Neutrophil (primary cell): Measurements from ENCODE around the gene ADPRM.

Source experiments
- H3K27ac ChIP-seq: fragments of 200-600 bp; sonication (generic); 2 replicates; pipeline ENCODE4 v1.5.1; 2016; ENCODE audit warnings: mild to moderate bottlenecking, moderate library complexity
- H3K27me3 ChIP-seq: fragments of 200-600 bp; sonication (generic); 2 replicates; pipeline ENCODE4 v1.6.0; 2016; ENCODE audit warnings: mild to moderate bottlenecking
- H3K36me3 ChIP-seq: fragments of 200-600 bp; sonication (generic); 2 replicates; pipeline ENCODE4 v1.5.1; 2017
- H3K4me1 ChIP-seq, 2 experiments: fragments of 200-600 bp in 1 of 2; sonication (generic) in 1 of 2; 1 replicate in 1 of 2; 2 replicates in 1 of 2; pipeline versions ENCODE4 v1.5.1 to v1.6.1; 2013 to 2016; ENCODE audit warnings: low read depth in 1 of 2, low read length in 1 of 2, mild to moderate bottlenecking in 1 of 2, moderate library complexity in 1 of 2; ENCODE audit not compliant: control insufficient read depth in 1 of 2, insufficient read depth in 1 of 2
- H3K4me3 ChIP-seq, 2 experiments: fragments of 200-600 bp in 1 of 2; sonication (generic) in 1 of 2; 1 replicate in 1 of 2; 2 replicates in 1 of 2; pipeline ENCODE4 v1.5.1; 2013 to 2016; ENCODE audit warnings: low read depth in 1 of 2, low read length in 1 of 2, mild to moderate bottlenecking in 1 of 2, moderate library complexity in 1 of 2
- H3K9me3 ChIP-seq: fragments of 200-600 bp; sonication (generic); 2 replicates; pipeline ENCODE4 v1.5.1; 2016
- CTCF ChIP-seq: fragments of 200-600 bp; sonication (generic); IDR thresholded peaks from 2 replicates; pipeline ENCODE4 v1.5.1; 2016; ENCODE audit warnings: antibody characterized with exemption

The ADPRM gene, protein sequence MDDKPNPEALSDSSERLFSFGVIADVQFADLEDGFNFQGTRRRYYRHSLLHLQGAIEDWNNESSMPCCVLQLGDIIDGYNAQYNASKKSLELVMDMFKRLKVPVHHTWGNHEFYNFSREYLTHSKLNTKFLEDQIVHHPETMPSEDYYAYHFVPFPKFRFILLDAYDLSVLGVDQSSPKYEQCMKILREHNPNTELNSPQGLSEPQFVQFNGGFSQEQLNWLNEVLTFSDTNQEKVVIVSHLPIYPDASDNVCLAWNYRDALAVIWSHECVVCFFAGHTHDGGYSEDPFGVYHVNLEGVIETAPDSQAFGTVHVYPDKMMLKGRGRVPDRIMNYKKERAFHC

DNA sequence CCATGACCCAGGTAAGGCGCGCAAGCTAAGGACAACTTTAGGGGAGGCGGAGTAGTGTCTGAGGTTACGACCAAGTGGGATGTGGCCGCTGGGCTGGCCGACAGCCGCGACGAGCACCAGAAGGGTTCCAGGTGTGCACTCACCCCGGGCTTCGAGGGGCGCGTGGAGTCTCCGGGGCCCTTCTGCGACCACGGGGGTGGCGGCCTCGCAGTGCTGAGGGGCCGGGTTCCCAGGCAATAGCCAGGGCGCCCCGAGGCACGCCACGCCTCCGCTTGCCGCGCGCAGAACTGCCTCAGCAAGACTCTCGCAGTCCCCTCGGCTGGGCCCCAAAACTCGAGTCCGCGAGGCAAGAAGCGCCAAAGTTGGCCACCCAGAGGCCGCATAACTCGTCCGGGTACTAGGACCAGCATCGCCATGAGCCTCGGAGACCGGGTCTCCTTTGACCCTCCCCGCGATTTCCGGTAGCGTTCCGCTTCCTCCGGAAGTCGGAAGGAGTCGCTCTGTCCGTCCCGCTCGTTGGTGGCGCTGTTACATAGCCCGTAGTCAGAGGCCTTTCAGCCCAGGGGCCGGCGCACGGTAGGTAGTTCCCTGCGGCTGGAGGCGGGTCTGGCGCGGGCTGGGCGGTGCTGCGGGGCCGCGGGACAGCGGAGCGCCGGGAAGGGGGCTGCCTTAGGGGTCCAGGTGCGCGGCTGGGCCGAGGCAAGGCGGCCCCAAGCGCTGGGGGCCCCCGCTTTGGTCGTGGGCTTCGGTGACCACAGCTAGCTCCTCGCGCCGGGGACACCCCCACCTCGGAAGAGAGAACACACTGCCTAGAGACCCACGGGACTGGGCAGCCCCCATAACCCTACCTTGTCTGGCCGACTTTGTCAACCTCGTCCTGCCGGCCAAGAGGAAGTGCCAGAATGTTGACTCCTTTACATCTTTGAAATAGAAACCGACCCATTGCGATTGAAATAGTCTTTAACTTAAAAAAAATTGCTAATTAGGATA, at the start of gene ADPRM, which contains the start of gene SCO1:
Gene ADPRM (plus strand): TSS at position 503 of the 990 bp plus-strand sequence. CDS start 7,333 bp downstream, outside the sequence.
Gene SCO1 (minus strand): TSS at position 442 of the 990 bp plus-strand sequence. CDS start 26 bp downstream, at position 416.
- H3K4me1 ChIP-seq, result peaks cover 17 to 19% of the 10 kb centered on the region in 2 experiments
- H3K27ac ChIP-seq, result peak within 1 kb of the TSS; percentile 87
- H3K27me3 ChIP-seq, result no peaks in the 10 kb centered on the region
- H3K36me3 ChIP-seq, result peaks cover 8% of the 10 kb centered on the region
- TF ChIP-seq CTCF, result peak; percentile 67
- no peaks in the 10 kb centered on the region for H3K9me3 ChIP-seq
- peak within 1 kb of the TSS; percentile 95 to 97 for H3K4me3 ChIP-seq

GRCh38 chr17:10648381-10648780, 49.0 kb upstream of the ADPRM start:
- no peak overlapping the region for H3K4me3 ChIP-seq
- no peaks in the 10 kb centered on the region for H3K9me3 ChIP-seq
- no peaks in the 10 kb centered on the region for H3K27me3 ChIP-seq

DNA sequence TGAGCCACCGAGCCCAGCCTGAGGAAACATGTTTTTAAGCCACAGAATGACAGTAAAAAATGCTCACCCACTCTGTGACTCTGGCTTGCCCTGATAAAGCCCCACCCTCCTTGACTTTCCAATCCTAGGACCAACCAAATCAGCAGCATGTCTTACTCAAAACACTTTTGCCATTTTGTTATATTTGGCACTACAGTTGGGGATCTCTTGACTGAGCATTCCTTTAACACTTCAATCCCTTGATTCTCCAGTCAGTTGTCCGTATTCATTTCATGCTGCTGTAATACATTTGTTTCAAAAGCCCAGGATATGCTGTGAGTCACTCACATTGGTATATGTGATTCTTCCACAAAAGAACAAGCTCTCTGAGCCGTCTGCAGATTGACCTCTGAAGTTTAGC, 48.4 kb upstream of the ADPRM start:
- H3K4me1 ChIP-seq, result peaks cover 6 to 8% of the 10 kb centered on the region in 2 experiments
- no peak overlapping the region for H3K4me3 ChIP-seq
- H3K36me3 ChIP-seq, result no peaks in the 10 kb centered on the region
- no peak overlapping the region for H3K27ac ChIP-seq
- H3K27me3 ChIP-seq, result no peaks in the 10 kb centered on the region
- no peak for TF ChIP-seq CTCF
- no peaks in the 10 kb centered on the region for H3K9me3 ChIP-seq

More at GRCh38 chr17:10648381-10648780, 49.0 kb upstream of the ADPRM start:
- Histone ChIP-seq H3K36me3 (no peaks in the 10 kb centered on the region), H3K27ac (no peak overlapping the region), H3K4me1 (peaks cover 6 to 7% of the 10 kb centered on the region in 2 experiments)
- TF ChIP-seq CTCF, result no peak

DNA sequence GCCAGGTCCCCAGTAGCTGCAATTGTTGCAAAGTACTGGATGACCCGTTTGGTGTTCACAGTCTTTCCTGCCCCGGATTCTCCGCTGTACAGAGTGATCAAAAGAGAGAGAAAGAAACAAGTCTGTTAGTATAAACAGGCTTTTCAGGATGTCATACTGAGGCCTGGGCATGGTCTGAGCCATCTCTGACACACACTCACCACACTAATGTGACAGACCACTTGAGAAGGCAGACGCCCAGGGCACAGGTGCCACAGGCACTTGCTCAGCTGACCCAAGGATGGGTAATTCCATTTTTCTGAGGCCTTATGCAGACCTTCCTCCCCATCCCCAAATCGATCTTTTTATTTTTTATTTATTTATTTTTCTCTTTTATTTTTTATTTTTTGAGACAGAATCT, 47.8 kb upstream of the ADPRM start:
- Histone ChIP-seq H3K4me3 (no peak overlapping the region), H3K27me3 (no peaks in the 10 kb centered on the region), H3K9me3 (no peaks in the 10 kb centered on the region), H3K36me3 (no peaks in the 10 kb centered on the region), H3K4me1 (peaks cover 6 to 8% of the 10 kb centered on the region in 2 experiments), H3K27ac (no peak overlapping the region)
- no peak for TF ChIP-seq CTCF

- no peaks in the 10 kb centered on the region for H3K36me3 ChIP-seq
- H3K27me3 ChIP-seq, result no peaks in the 10 kb centered on the region
- no peak overlapping the region for H3K27ac ChIP-seq
- no peak for TF ChIP-seq CTCF
- H3K9me3 ChIP-seq, result no peaks in the 10 kb centered on the region
- no peak overlapping the region for H3K4me3 ChIP-seq
- peaks cover 6 to 8% of the 10 kb centered on the region in 2 experiments for H3K4me1 ChIP-seq
Measured at GRCh38 chr17:10651927-10652326, 45.5 kb upstream of the ADPRM start.
